ENCODE measurements around the gene STARD3NL.

DNA sequence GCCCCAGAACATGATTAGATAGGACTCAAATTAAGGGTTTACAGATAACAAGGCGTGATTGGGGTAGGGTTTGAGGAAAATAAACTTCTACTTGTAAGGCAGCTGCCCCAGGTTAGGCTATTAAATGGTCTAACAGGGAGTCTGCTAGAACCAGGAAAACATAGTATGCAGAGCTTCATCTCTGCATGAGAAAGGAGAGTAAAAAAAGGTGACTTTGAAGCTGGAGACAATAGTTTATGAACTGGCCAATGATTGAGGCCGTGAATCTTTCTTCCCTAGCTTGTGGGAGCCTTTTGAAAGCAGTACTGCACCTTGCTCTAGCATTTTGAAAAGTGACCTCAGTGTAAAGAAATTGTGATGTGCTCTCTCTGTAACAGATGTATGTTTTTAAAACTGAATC, 48.5 kb upstream of the STARD3NL start:
- TF ChIP-seq CTCF (IDR thresholded peaks at IDR 0.05) (no peak), POLR2AphosphoS5 (IDR thresholded peaks at IDR 0.05) (no peak), EP300 (IDR thresholded peaks at IDR 0.05) (no peak)
